H1 (cell line): ENCODE measurements around the gene WNK3.

ENCODE experiments used
- JUN ChIP-seq: IDR thresholded peaks from 2 replicates; pipeline ENCODE4 v1.6.1; 2011; ENCODE audit warnings: low read depth, mild to moderate bottlenecking, improper control_type of control experiment, low read length
- KDM1A ChIP-seq: fragments of 200-600, 300-600 bp; sonication (generic); IDR thresholded peaks from 2 replicates; pipeline ENCODE4 v1.7.1; 2016; ENCODE audit warnings: mild to moderate bottlenecking, low read length, borderline replicate concordance
- POLR2AphosphoS5 ChIP-seq: IDR thresholded peaks from 2 replicates; pipeline ENCODE4 v1.6.1; 2011; ENCODE audit warnings: low read depth, low read length
- RBBP5 ChIP-seq: IDR thresholded peaks from 2 replicates; pipeline ENCODE4 v1.7.1; 2012; ENCODE audit warnings: low read depth, mild to moderate bottlenecking, inconsistent platforms, low read length, moderate library complexity, borderline replicate concordance
- SIN3A ChIP-seq, 2 experiments: IDR thresholded peaks in 1 of 2; conservative IDR thresholded peaks in 1 of 2; 2 replicates each; pipeline ENCODE4 v1.6.1; 2011 to 2012; ENCODE audit warnings: low read length in 2 of 2, improper control_type of control experiment in 1 of 2, low read depth in 1 of 2, mild to moderate bottlenecking in 1 of 2
- SP1 ChIP-seq: IDR thresholded peaks from 2 replicates; pipeline ENCODE4 v1.6.1; 2011; ENCODE audit warnings: low read depth, low read length
- TEAD4 ChIP-seq: IDR thresholded peaks from 2 replicates; pipeline ENCODE4 v1.6.1; 2012; ENCODE audit warnings: low read depth, low read length, inconsistent platforms, mixed read lengths
- TF ChIP-seq, protein P1 (sequence below): IDR thresholded peaks from 2 replicates; pipeline ENCODE4 v1.6.1; 2012; ENCODE audit warnings: inconsistent platforms
- TF ChIP-seq, protein P2 (sequence below), 3 experiments: IDR thresholded peaks; 1 replicate in 2 of 3; 2 replicates in 1 of 3; pipeline versions ENCODE4 v1.5.1 to v1.6.1; 2011; ENCODE audit warnings: low read length in 3 of 3, mild to moderate bottlenecking in 3 of 3, inconsistent platforms in 2 of 3, low read depth in 1 of 3, moderate library complexity in 1 of 3; ENCODE audit not compliant: insufficient read depth in 1 of 3; ENCODE audit errors: control extremely low read depth in 1 of 3
- TF ChIP-seq, protein P3 (sequence below): IDR thresholded peaks from 2 replicates; pipeline ENCODE4 v1.6.1; 2011; ENCODE audit warnings: low read depth, mild to moderate bottlenecking, low read length; ENCODE audit not compliant: insufficient read depth

DNA sequence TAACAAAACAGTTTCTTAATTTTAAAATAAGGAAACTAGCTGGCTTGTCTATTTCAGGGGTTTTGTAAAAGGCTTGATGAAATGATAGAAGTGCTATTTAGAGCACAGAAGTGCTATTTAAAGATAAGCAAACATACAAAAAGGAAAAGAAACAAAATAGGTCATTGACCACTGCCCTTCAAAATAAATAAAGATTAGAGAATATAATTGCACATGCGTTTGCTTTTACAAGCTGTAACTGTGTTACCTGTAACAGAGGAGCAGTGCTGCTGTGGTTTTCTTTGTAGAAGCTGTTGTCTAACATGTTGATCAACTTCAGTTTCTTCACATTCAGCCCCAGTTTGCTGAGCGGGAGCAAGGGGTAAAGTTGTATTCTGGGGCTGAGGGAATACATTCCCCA, 63.5 kb downstream of the WNK3 start:
- TF ChIP-seq, protein P1, sequence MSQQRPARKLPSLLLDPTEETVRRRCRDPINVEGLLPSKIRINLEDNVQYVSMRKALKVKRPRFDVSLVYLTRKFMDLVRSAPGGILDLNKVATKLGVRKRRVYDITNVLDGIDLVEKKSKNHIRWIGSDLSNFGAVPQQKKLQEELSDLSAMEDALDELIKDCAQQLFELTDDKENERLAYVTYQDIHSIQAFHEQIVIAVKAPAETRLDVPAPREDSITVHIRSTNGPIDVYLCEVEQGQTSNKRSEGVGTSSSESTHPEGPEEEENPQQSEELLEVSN: no peak
- TF ChIP-seq RBBP5: no peak
- TF ChIP-seq, protein P2, sequence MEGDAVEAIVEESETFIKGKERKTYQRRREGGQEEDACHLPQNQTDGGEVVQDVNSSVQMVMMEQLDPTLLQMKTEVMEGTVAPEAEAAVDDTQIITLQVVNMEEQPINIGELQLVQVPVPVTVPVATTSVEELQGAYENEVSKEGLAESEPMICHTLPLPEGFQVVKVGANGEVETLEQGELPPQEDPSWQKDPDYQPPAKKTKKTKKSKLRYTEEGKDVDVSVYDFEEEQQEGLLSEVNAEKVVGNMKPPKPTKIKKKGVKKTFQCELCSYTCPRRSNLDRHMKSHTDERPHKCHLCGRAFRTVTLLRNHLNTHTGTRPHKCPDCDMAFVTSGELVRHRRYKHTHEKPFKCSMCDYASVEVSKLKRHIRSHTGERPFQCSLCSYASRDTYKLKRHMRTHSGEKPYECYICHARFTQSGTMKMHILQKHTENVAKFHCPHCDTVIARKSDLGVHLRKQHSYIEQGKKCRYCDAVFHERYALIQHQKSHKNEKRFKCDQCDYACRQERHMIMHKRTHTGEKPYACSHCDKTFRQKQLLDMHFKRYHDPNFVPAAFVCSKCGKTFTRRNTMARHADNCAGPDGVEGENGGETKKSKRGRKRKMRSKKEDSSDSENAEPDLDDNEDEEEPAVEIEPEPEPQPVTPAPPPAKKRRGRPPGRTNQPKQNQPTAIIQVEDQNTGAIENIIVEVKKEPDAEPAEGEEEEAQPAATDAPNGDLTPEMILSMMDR (IDR thresholded peaks at IDR 0.05; ENCODE audit: control extremely low read depth in 1 of 3, insufficient read depth in 1 of 3, low read depth in 1 of 3, low read length in 3 of 3): no peak
- no peak for TF ChIP-seq TEAD4
- TF ChIP-seq, protein P3, sequence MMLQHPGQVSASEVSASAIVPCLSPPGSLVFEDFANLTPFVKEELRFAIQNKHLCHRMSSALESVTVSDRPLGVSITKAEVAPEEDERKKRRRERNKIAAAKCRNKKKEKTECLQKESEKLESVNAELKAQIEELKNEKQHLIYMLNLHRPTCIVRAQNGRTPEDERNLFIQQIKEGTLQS: no peak
- no peak for TF ChIP-seq JUN
- no peak for TF ChIP-seq KDM1A
- TF ChIP-seq SP1: no peak
- TF ChIP-seq SIN3A (conservative IDR thresholded peaks at IDR 0.05 in 1 of 2, IDR thresholded peaks at IDR 0.05 in 1 of 2; ENCODE audit: low read depth in 1 of 2, low read length in 2 of 2): no peak
- no peak for TF ChIP-seq POLR2AphosphoS5
